HepG2 (cell line): ENCODE measurements around the gene NRN1L. TPM values are rescaled to one million over a fixed set of nuclear protein-coding genes. Genes with fewer than 3 reads are reported as not detected.

Experiments
- ARNT ChIP-seq: fragments of 450-650 bp; IDR thresholded peaks from 2 replicates; pipeline ENCODE4 v1.6.1; 2017
- ATM ChIP-seq: fragments of 450-650 bp; IDR thresholded peaks from 2 replicates; pipeline ENCODE4 v1.7.1; 2017; ENCODE audit warnings: mild to moderate bottlenecking, borderline replicate concordance
- CHD2 ChIP-seq: IDR thresholded peaks from 2 replicates; pipeline ENCODE4 v1.6.1; 2011; ENCODE audit warnings: low read depth, low read length, improper control_type of control experiment
- HDAC1 ChIP-seq: sonication (generic); formaldehyde crosslinking; IDR thresholded peaks from 2 replicates; pipeline ENCODE4 v1.5.1; 2020; ENCODE audit warnings: mild to moderate bottlenecking, missing genetic modification reagents
- HMG20B ChIP-seq: conservative IDR thresholded peaks from 2 replicates; pipeline ENCODE4 v1.6.1; 2016; ENCODE audit warnings: missing genetic modification reagents, missing compliant biosample characterization
- HNRNPL ChIP-seq: fragments of 200-400 bp; formaldehyde crosslinking; IDR thresholded peaks from 2 replicates; pipeline ENCODE4 v1.6.1; 2017; ENCODE audit warnings: mild to moderate bottlenecking, low read depth, low read length
- HNRNPLL ChIP-seq: fragments of 200-400 bp; formaldehyde crosslinking; IDR thresholded peaks from 2 replicates; pipeline ENCODE4 v1.6.1; 2017; ENCODE audit warnings: mild to moderate bottlenecking, low read depth, low read length; ENCODE audit not compliant: poor library complexity, severe bottlenecking
- RNF2 ChIP-seq: fragments of 450-650 bp; conservative IDR thresholded peaks from 2 replicates; pipeline ENCODE4 v1.6.1; 2016; ENCODE audit warnings: low read depth
- TEAD3 ChIP-seq: optimal IDR thresholded peaks from 2 replicates; pipeline ENCODE3; 2016; ENCODE audit warnings: borderline replicate concordance
- TSC22D2 ChIP-seq: sonication (generic); formaldehyde crosslinking; IDR thresholded peaks from 2 replicates; pipeline ENCODE4 v1.5.1; 2020; ENCODE audit warnings: missing genetic modification reagents, mild to moderate bottlenecking, borderline replicate concordance
- ZNF12 ChIP-seq: sonication (generic); formaldehyde crosslinking; IDR thresholded peaks from 2 replicates; pipeline ENCODE4 v1.5.0; 2020; ENCODE audit warnings: missing genetic modification reagents
- ZNF121 ChIP-seq: sonication (generic); formaldehyde crosslinking; IDR thresholded peaks from 2 replicates; pipeline ENCODE4 v1.5.0; 2020; ENCODE audit warnings: mild to moderate bottlenecking, missing genetic modification reagents
- ZNF3 ChIP-seq: IDR thresholded peaks from 2 replicates; pipeline ENCODE4 v1.7.0; 2017; ENCODE audit warnings: inconsistent platforms
- ZNF326 ChIP-seq: sonication (generic); formaldehyde crosslinking; IDR thresholded peaks from 2 replicates; pipeline ENCODE4 v1.4.0; 2020; ENCODE audit warnings: missing genetic modification reagents, borderline replicate concordance
- ZNF549 ChIP-seq: sonication (generic); formaldehyde crosslinking; IDR thresholded peaks from 2 replicates; pipeline ENCODE4 v1.5.0; 2020; ENCODE audit warnings: missing genetic modification reagents
- ZNF567 ChIP-seq: sonication (generic); formaldehyde crosslinking; IDR thresholded peaks from 2 replicates; pipeline ENCODE4 v1.8.1; 2023; ENCODE audit warnings: mild to moderate bottlenecking, missing genetic modification reagents, borderline replicate concordance
- ZSCAN29 ChIP-seq: sonication (generic); formaldehyde crosslinking; conservative IDR thresholded peaks from 2 replicates; pipeline ENCODE4 v1.4.0; 2020; ENCODE audit warnings: mild to moderate bottlenecking, missing genetic modification reagents
- polyA plus RNA-seq, 8 experiments: library from polyadenylated mRNA; depleted of rRNA in 3 of 8; stranded (reverse) in 7 of 8; unstranded in 1 of 8; fragments of >200 nt; fragmentation: Illumina TruSeq in 4 of 8; extraction: Trizol in 4 of 8; gene quantifications; 2 replicates each; pipeline versions ENCODE4 v1.2.1 to v1.2.3, GENCODE V29; 2011 to 2016; ENCODE audit warnings: low read depth in 4 of 8, missing spikeins in 1 of 8, mixed read lengths in 1 of 8; ENCODE audit not compliant: insufficient read depth in 1 of 8
- total RNA-seq, 5 experiments: library from RNA; depleted of rRNA; stranded (reverse); fragments of >200 nt; fragmentation: Illumina TruSeq; extraction: Trizol; gene quantifications; 2 replicates each; pipeline ENCODE4 v1.2.3, GENCODE V29; 2016; ENCODE audit warnings: low read depth in 1 of 5
- TF ChIP-seq, protein P1 (sequence below): sonication (generic); formaldehyde crosslinking; IDR thresholded peaks from 2 replicates; pipeline ENCODE4 v1.4.0; 2020; ENCODE audit warnings: mild to moderate bottlenecking, missing genetic modification reagents
- TF ChIP-seq, protein P2 (sequence below): sonication (generic); formaldehyde crosslinking; IDR thresholded peaks from 2 replicates; pipeline ENCODE4 v1.5.0; 2020; ENCODE audit warnings: missing genetic modification reagents
- TF ChIP-seq, protein P3 (sequence below): sonication (generic); formaldehyde crosslinking; IDR thresholded peaks from 2 replicates; pipeline ENCODE4 v1.4.0; 2020; ENCODE audit warnings: missing genetic modification reagents
- TF ChIP-seq, protein P4 (sequence below): sonication (generic); formaldehyde crosslinking; IDR thresholded peaks from 2 replicates; pipeline ENCODE4 v1.4.0; 2020; ENCODE audit warnings: mild to moderate bottlenecking, missing genetic modification reagents, borderline replicate concordance
- TF ChIP-seq, protein P5 (sequence below): sonication (generic); formaldehyde crosslinking; IDR thresholded peaks from 2 replicates; pipeline ENCODE4 v1.4.0; 2020; ENCODE audit warnings: missing genetic modification reagents

Gene NRN1L
- total and polyA plus RNA-seq, 2 of the 13 experiments (the other 11 are each of a cell fraction or from before 2014, with no cell fraction given), result 0.53 to 1.2 TPM

DNA sequence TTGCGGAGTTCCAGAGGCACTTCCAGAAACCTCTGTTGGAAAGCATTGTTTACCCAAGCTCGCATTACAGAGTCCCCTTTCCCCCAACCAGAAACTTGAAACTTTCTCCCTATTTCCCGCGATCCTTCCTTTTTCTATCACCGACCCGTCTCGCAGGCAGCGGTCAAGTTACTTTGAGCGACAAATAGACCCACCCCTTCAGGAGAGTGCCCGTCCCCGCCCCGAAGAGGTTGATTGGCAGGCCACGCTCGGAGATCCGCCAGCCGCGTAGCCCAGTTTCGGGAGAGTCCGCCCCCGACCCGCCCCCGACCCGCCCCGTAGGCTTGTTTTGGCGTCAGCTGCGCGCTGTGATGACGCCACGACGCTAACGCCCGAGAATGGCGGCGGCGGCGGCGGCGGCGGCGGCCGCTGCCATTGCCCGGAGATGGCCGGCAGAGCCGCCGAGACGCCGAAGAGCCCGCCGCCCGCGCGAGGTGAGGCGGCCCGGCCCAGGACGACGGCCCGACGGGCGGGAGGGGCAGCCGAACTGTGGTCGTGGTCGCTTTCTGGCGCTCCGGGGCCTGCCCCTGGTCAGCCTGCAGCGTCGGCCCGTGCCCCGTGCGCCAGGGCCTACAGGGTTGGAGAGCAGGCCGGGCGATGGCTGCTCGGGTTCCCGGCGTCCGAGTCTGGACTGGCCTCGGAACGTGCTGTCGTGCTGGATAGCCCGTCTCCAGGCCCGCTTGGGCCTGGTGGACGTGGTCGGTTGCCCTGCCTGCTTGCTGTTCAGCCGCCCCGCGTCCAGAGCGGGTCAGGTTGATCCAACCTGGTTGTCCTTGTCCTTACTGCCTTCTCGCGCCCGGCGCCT lies 8.4 kb downstream of the NRN1L start, which contains the start of gene PSKH1 (continued):
- TF ChIP-seq, protein P1, sequence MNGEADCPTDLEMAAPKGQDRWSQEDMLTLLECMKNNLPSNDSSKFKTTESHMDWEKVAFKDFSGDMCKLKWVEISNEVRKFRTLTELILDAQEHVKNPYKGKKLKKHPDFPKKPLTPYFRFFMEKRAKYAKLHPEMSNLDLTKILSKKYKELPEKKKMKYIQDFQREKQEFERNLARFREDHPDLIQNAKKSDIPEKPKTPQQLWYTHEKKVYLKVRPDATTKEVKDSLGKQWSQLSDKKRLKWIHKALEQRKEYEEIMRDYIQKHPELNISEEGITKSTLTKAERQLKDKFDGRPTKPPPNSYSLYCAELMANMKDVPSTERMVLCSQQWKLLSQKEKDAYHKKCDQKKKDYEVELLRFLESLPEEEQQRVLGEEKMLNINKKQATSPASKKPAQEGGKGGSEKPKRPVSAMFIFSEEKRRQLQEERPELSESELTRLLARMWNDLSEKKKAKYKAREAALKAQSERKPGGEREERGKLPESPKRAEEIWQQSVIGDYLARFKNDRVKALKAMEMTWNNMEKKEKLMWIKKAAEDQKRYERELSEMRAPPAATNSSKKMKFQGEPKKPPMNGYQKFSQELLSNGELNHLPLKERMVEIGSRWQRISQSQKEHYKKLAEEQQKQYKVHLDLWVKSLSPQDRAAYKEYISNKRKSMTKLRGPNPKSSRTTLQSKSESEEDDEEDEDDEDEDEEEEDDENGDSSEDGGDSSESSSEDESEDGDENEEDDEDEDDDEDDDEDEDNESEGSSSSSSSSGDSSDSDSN (CRISPR knock-in tag), result peak; percentile 80; the same call in 1 of the 2 replicates
- no peak for TF ChIP-seq ARNT
- TF ChIP-seq HNRNPL, result no peak
- TF ChIP-seq, protein P2, sequence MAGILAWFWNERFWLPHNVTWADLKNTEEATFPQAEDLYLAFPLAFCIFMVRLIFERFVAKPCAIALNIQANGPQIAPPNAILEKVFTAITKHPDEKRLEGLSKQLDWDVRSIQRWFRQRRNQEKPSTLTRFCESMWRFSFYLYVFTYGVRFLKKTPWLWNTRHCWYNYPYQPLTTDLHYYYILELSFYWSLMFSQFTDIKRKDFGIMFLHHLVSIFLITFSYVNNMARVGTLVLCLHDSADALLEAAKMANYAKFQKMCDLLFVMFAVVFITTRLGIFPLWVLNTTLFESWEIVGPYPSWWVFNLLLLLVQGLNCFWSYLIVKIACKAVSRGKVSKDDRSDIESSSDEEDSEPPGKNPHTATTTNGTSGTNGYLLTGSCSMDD (CRISPR knock-in tag), result peak; percentile 85; the same call in 1 of the 2 replicates
- TF ChIP-seq, protein P3, sequence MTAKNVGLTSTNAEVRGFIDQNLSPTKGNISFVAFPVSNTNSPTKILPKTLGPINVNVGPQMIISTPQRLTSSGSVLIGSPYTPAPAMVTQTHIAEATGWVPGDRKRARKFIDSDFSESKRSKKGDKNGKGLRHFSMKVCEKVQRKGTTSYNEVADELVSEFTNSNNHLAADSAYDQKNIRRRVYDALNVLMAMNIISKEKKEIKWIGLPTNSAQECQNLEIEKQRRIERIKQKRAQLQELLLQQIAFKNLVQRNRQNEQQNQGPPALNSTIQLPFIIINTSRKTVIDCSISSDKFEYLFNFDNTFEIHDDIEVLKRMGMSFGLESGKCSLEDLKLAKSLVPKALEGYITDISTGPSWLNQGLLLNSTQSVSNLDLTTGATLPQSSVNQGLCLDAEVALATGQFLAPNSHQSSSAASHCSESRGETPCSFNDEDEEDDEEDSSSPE (CRISPR knock-in tag), result no peak
- TF ChIP-seq ZNF549, result no peak
- peak; percentile 91 for TF ChIP-seq HNRNPLL
- no peak for TF ChIP-seq TSC22D2 (CRISPR knock-in tag)
- TF ChIP-seq CHD2, result 0 out of 2 replicates have a peak, but pooled peaks have one; percentile 42
- TF ChIP-seq ZNF12 (CRISPR knock-in tag), result peak; percentile 41; the same call in 1 of the 2 replicates
- no peak for TF ChIP-seq ZNF326 (CRISPR knock-in tag)
- TF ChIP-seq RNF2, result no peak
- TF ChIP-seq ZNF121, result peak; percentile 24; the same call in 1 of the 2 replicates
- TF ChIP-seq ZNF567, result peak; percentile 95
- TF ChIP-seq TEAD3 (CRISPR knock-in tag), result no peak
- no peak for TF ChIP-seq ZSCAN29 (CRISPR knock-in tag)
- TF ChIP-seq ATM, result no peak
- TF ChIP-seq HMG20B (CRISPR knock-in tag), result no peak
- TF ChIP-seq, protein P4, sequence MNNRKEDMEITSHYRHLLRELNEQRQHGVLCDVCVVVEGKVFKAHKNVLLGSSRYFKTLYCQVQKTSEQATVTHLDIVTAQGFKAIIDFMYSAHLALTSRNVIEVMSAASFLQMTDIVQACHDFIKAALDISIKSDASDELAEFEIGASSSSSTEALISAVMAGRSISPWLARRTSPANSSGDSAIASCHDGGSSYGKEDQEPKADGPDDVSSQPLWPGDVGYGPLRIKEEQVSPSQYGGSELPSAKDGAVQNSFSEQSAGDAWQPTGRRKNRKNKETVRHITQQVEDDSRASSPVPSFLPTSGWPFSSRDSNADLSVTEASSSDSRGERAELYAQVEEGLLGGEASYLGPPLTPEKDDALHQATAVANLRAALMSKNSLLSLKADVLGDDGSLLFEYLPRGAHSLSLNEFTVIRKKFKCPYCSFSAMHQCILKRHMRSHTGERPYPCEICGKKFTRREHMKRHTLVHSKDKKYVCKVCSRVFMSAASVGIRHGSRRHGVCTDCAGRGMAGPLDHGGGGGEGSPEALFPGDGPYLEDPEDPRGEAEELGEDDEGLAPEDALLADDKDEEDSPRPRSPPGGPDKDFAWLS, result no peak
- TF ChIP-seq, protein P5, sequence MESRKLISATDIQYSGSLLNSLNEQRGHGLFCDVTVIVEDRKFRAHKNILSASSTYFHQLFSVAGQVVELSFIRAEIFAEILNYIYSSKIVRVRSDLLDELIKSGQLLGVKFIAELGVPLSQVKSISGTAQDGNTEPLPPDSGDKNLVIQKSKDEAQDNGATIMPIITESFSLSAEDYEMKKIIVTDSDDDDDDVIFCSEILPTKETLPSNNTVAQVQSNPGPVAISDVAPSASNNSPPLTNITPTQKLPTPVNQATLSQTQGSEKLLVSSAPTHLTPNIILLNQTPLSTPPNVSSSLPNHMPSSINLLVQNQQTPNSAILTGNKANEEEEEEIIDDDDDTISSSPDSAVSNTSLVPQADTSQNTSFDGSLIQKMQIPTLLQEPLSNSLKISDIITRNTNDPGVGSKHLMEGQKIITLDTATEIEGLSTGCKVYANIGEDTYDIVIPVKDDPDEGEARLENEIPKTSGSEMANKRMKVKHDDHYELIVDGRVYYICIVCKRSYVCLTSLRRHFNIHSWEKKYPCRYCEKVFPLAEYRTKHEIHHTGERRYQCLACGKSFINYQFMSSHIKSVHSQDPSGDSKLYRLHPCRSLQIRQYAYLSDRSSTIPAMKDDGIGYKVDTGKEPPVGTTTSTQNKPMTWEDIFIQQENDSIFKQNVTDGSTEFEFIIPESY (CRISPR knock-in tag), result no peak
- no peak for TF ChIP-seq ZNF3 (CRISPR knock-in tag)
- TF ChIP-seq HDAC1 (CRISPR knock-in tag), result peak; percentile 67
